ENCODE measurements around the gene CEP131.
"Not testable (repeated sequence)": the region's sequence is repeated elsewhere in the genome, so short reads cannot be mapped to it uniquely, and the experiment has no call there.

The CEP131 gene

GRCh38 chr17:81238490-81238814 is 15.7 kb upstream of the CEP131 start:
- no peak for DNase-seq

- DNase-seq: no peak
Measured at GRCh38 chr17:81237591-81238489, 15.1 kb upstream of the CEP131 start.

GRCh38 chr17:81236784-81237183 is 14.0 kb upstream of the CEP131 start:
- no peak for DNase-seq

- DNase-seq: no peak
Measured at GRCh38 chr17:81235822-81236740, 13.3 kb upstream of the CEP131 start.

- DNase-seq: no peak
Measured at GRCh38 chr17:81234940-81235821, 12.4 kb upstream of the CEP131 start.

GRCh38 chr17:81234506-81234855 is 11.7 kb upstream of the CEP131 start:
- DNase-seq: no peak

- no peak for DNase-seq
Measured at GRCh38 chr17:81233811-81234505, 11.2 kb upstream of the CEP131 start.

GRCh38 chr17:81233316-81233715 is 10.6 kb upstream of the CEP131 start:
- no peak for DNase-seq

- DNase-seq: no peak
Measured at GRCh38 chr17:81232616-81233241, 10.0 kb upstream of the CEP131 start.

GRCh38 chr17:81231766-81232581 is 9.2 kb upstream of the CEP131 start:
- DNase-seq: no peak

- no peak for DNase-seq
Measured at GRCh38 chr17:81231121-81231645, 8.4 kb upstream of the CEP131 start.

GRCh38 chr17:81230043-81230820 is 7.5 kb upstream of the CEP131 start:
- DNase-seq: no peak

GRCh38 chr17:81229666-81229920 is 6.8 kb upstream of the CEP131 start:
- no peak for DNase-seq

GRCh38 chr17:81228834-81229665 is 6.3 kb upstream of the CEP131 start:
- no peak for DNase-seq

GRCh38 chr17:81228420-81228819 is 5.7 kb upstream of the CEP131 start:
- peak; percentile 74 for DNase-seq

- DNase-seq: not testable (repeated sequence)
Measured at GRCh38 chr17:81227630-81228029, 4.9 kb upstream of the CEP131 start.

- peak; percentile 21 for DNase-seq
Measured at GRCh38 chr17:81223762-81224130, 981 bp upstream of the CEP131 start.

- DNase-seq: no peak
Measured at GRCh38 chr17:81222620-81222905, 202 bp downstream of the CEP131 start.

- no peak for DNase-seq
Measured at GRCh38 chr17:81221842-81222619, 734 bp downstream of the CEP131 start.

Measured in inflammatory macrophage treated with lipopolysaccharide for 4 hours (primary cell).